ENCODE measurements around the gene ARHGAP15. TPM values are rescaled to one million over a fixed set of nuclear protein-coding genes. Genes with fewer than 3 reads are reported as not detected.
"Not testable (repeated sequence)": the region's sequence is repeated elsewhere in the genome, so short reads cannot be mapped to it uniquely, and the experiment has no call there.

The ARHGAP15 gene
- total RNA-seq, 1 experiment from 2014 or later: 0.71 TPM

- no peak for DNase-seq (ENCODE audit: low read depth, low spot score)
- in situ Hi-C loops (cut with HindIII; ENCODE audit: low pct_unique_long_range_greater_than_20kb, low sequenced_read_pairs): no loop called here
Measured at GRCh38 chr2:143533846-143534245, 404.6 kb downstream of the ARHGAP15 start.

GRCh38 chr2:143535802-143536201 lies 406.6 kb downstream of the ARHGAP15 start:
- in situ Hi-C loops (cut with HindIII; ENCODE audit: low pct_unique_long_range_greater_than_20kb, low sequenced_read_pairs): no loop called here
- no peak for DNase-seq (ENCODE audit: low read depth, low spot score)

- in situ Hi-C loops (cut with HindIII; ENCODE audit: low pct_unique_long_range_greater_than_20kb, low sequenced_read_pairs); DNase-seq (ENCODE audit: low read depth, low spot score): not testable (repeated sequence)
Measured at GRCh38 chr2:143541899-143542298, 412.7 kb downstream of the ARHGAP15 start.

- no peak for DNase-seq (ENCODE audit: low read depth, low spot score)
- in situ Hi-C loops (cut with HindIII; ENCODE audit: low pct_unique_long_range_greater_than_20kb, low sequenced_read_pairs): no loop called here
Measured at GRCh38 chr2:143545059-143545948, 416.1 kb downstream of the ARHGAP15 start.

GRCh38 chr2:143545949-143546255 lies 416.7 kb downstream of the ARHGAP15 start:
- DNase-seq (ENCODE audit: low read depth, low spot score): no peak
- in situ Hi-C loops (cut with HindIII; ENCODE audit: low pct_unique_long_range_greater_than_20kb, low sequenced_read_pairs): no loop called here

GRCh38 chr2:143548032-143548431 lies 418.8 kb downstream of the ARHGAP15 start:
- in situ Hi-C loops (cut with HindIII; ENCODE audit: low pct_unique_long_range_greater_than_20kb, low sequenced_read_pairs): no loop called here
- DNase-seq (ENCODE audit: low read depth, low spot score): no peak

GRCh38 chr2:143550500-143550899 lies 421.3 kb downstream of the ARHGAP15 start:
- DNase-seq (ENCODE audit: low read depth, low spot score): no peak
- in situ Hi-C loops (cut with HindIII; ENCODE audit: low pct_unique_long_range_greater_than_20kb, low sequenced_read_pairs): no loop called here

- no peak for DNase-seq (ENCODE audit: low read depth, low spot score)
- in situ Hi-C loops (cut with HindIII; ENCODE audit: low pct_unique_long_range_greater_than_20kb, low sequenced_read_pairs): no loop called here
Measured at GRCh38 chr2:143551971-143552650, 422.9 kb downstream of the ARHGAP15 start.

- in situ Hi-C loops (cut with HindIII; ENCODE audit: low pct_unique_long_range_greater_than_20kb, low sequenced_read_pairs): no loop called here
- no peak for DNase-seq (ENCODE audit: low read depth, low spot score)
Measured at GRCh38 chr2:143553261-143553660, 424.0 kb downstream of the ARHGAP15 start.

- no peak for DNase-seq (ENCODE audit: low read depth, low spot score)
- in situ Hi-C loops (cut with HindIII; ENCODE audit: low pct_unique_long_range_greater_than_20kb, low sequenced_read_pairs): no loop called here
Measured at GRCh38 chr2:143558665-143559064, 429.4 kb downstream of the ARHGAP15 start.

- in situ Hi-C loops (cut with HindIII; ENCODE audit: low pct_unique_long_range_greater_than_20kb, low sequenced_read_pairs): no loop called here
- DNase-seq (ENCODE audit: low read depth, low spot score): no peak
Measured at GRCh38 chr2:143559147-143559546, 429.9 kb downstream of the ARHGAP15 start.

- in situ Hi-C loops (cut with HindIII; ENCODE audit: low pct_unique_long_range_greater_than_20kb, low sequenced_read_pairs): no loop called here
- DNase-seq (ENCODE audit: low read depth, low spot score): no peak
Measured at GRCh38 chr2:143560724-143561123, 431.5 kb downstream of the ARHGAP15 start.

GRCh38 chr2:143564419-143564818 lies 435.2 kb downstream of the ARHGAP15 start:
- DNase-seq (ENCODE audit: low read depth, low spot score): no peak
- in situ Hi-C loops (cut with HindIII; ENCODE audit: low pct_unique_long_range_greater_than_20kb, low sequenced_read_pairs): no loop called here

- DNase-seq (ENCODE audit: low read depth, low spot score): no peak
- in situ Hi-C loops (cut with HindIII; ENCODE audit: low pct_unique_long_range_greater_than_20kb, low sequenced_read_pairs): no loop called here
Measured at GRCh38 chr2:143571747-143572146, 442.5 kb downstream of the ARHGAP15 start.

GRCh38 chr2:143572421-143572820 lies 443.2 kb downstream of the ARHGAP15 start:
- in situ Hi-C loops (cut with HindIII; ENCODE audit: low pct_unique_long_range_greater_than_20kb, low sequenced_read_pairs): no loop called here
- no peak for DNase-seq (ENCODE audit: low read depth, low spot score)

GRCh38 chr2:143574069-143574468 lies 444.9 kb downstream of the ARHGAP15 start:
- in situ Hi-C loops (cut with HindIII; ENCODE audit: low pct_unique_long_range_greater_than_20kb, low sequenced_read_pairs): no loop called here
- peak; percentile 40 for DNase-seq (ENCODE audit: low read depth, low spot score)

- DNase-seq (ENCODE audit: low read depth, low spot score): peak; percentile 62
- in situ Hi-C loops (cut with HindIII; ENCODE audit: low pct_unique_long_range_greater_than_20kb, low sequenced_read_pairs): no loop called here
Measured at GRCh38 chr2:143575340-143575739, 446.1 kb downstream of the ARHGAP15 start.

GRCh38 chr2:143577489-143577888 lies 448.3 kb downstream of the ARHGAP15 start:
- DNase-seq (ENCODE audit: low read depth, low spot score): no peak
- in situ Hi-C loops (cut with HindIII; ENCODE audit: low pct_unique_long_range_greater_than_20kb, low sequenced_read_pairs): no loop called here

- DNase-seq (ENCODE audit: low read depth, low spot score): peak; percentile 67
- in situ Hi-C loops (cut with HindIII; ENCODE audit: low pct_unique_long_range_greater_than_20kb, low sequenced_read_pairs): no loop called here
Measured at GRCh38 chr2:143579456-143579855, 450.2 kb downstream of the ARHGAP15 start.

Measured in SK-MEL-5 (cell line).